Naive thymus-derived CD8-positive, alpha-beta T cell (primary cell): ENCODE data around the gene FAF2. TPM values are rescaled to one million over a fixed set of nuclear protein-coding genes. Genes with fewer than 3 reads are reported as not detected.
"Not testable (repeated sequence)": the region's sequence is repeated elsewhere in the genome, so short reads cannot be mapped to it uniquely, and the experiment has no call there.

ENCODE experiments used
- ATAC-seq, 2 donors: fragments of 150-1000 bp; cut with Tn5 transposase in 1 of 2; sonication (Bioruptor Pico), chemical (Tn5 transposase) in 1 of 2; 1 replicate in 1 of 2; 2 replicates in 1 of 2; pipeline ENCODE4 v1.10.0; 2021; ENCODE audit warnings: mild to moderate bottlenecking in 2 of 2, moderate library complexity in 2 of 2
- POLR2A ChIA-PET: fragments of 350-600 bp; sonication (Branson Sonifier 250); formaldehyde crosslinking; loops from one replicate; lab custom pipeline; 2021; ENCODE audit warnings: antibody characterized with exemption; lab: Charles Lee
- DNase-seq, 10 donors: peaks; one replicate each; pipeline versions ENCODE4 v3.0.0 to v3.0.0-alpha.2; 2020 to 2022
- H3K27ac Mint-ChIP-seq, 10 donors: one replicate each; pipeline ENCODE4 v1.8.0; 2020 to 2022; ENCODE audit warnings: mild to moderate bottlenecking in 10 of 10, mixed read lengths in 10 of 10, moderate library complexity in 4 of 10, inconsistent platforms in 1 of 10
- H3K27me3 Mint-ChIP-seq, 5 donors: one replicate each; pipeline ENCODE4 v1.8.0; 2021 to 2022; ENCODE audit warnings: mixed read lengths in 5 of 5
- H3K36me3 Mint-ChIP-seq, 3 donors: one replicate each; pipeline ENCODE4 v1.8.0; 2020 to 2022; ENCODE audit warnings: mixed read lengths in 3 of 3, mild to moderate bottlenecking in 2 of 3, inconsistent platforms in 1 of 3
- H3K4me1 Mint-ChIP-seq, 4 donors: one replicate each; pipeline ENCODE4 v1.8.0; 2021 to 2022; ENCODE audit warnings: mixed read lengths in 4 of 4
- H3K4me3 Mint-ChIP-seq, 10 donors: one replicate each; pipeline ENCODE4 v1.8.0; 2020 to 2022; ENCODE audit warnings: mild to moderate bottlenecking in 10 of 10, mixed read lengths in 10 of 10, moderate library complexity in 6 of 10, inconsistent platforms in 1 of 10
- H3K9me3 Mint-ChIP-seq, 9 donors: one replicate each; pipeline ENCODE4 v1.8.0; 2020 to 2022; ENCODE audit warnings: mixed read lengths in 9 of 9, mild to moderate bottlenecking in 3 of 9, inconsistent platforms in 1 of 9, moderate library complexity in 1 of 9
- polyA plus RNA-seq, 3 donors: library from polyadenylated mRNA; unstranded; fragments of 300-500 nt; fragmentation: Illumina TruSeq; gene quantifications; one replicate each; pipeline ENCODE4 v1.2.3, GENCODE V29; 2021
- total RNA-seq, 8 experiments: library from RNA in 2 of 8; stranded (reverse) in 2 of 8; gene quantifications; one replicate each; pipeline ENCODE4 v1.2.3 and lab custom pipeline; 2021 to 2026

Gene FAF2, protein sequence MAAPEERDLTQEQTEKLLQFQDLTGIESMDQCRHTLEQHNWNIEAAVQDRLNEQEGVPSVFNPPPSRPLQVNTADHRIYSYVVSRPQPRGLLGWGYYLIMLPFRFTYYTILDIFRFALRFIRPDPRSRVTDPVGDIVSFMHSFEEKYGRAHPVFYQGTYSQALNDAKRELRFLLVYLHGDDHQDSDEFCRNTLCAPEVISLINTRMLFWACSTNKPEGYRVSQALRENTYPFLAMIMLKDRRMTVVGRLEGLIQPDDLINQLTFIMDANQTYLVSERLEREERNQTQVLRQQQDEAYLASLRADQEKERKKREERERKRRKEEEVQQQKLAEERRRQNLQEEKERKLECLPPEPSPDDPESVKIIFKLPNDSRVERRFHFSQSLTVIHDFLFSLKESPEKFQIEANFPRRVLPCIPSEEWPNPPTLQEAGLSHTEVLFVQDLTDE
- total RNA-seq: 10 to 100 TPM; 34.7 to 37.8 TPM
- 10 to 100 TPM in 2 of 3 donors, 1 to 10 TPM in 1; 9.5 to 12.0 (median 11.4) TPM for polyA plus RNA-seq
- total RNA-seq (lab: John Stamatoyannopoulos, UW): 51.9 to 85.1 (median 60.1) reads per million in 6 experiments

DNA sequence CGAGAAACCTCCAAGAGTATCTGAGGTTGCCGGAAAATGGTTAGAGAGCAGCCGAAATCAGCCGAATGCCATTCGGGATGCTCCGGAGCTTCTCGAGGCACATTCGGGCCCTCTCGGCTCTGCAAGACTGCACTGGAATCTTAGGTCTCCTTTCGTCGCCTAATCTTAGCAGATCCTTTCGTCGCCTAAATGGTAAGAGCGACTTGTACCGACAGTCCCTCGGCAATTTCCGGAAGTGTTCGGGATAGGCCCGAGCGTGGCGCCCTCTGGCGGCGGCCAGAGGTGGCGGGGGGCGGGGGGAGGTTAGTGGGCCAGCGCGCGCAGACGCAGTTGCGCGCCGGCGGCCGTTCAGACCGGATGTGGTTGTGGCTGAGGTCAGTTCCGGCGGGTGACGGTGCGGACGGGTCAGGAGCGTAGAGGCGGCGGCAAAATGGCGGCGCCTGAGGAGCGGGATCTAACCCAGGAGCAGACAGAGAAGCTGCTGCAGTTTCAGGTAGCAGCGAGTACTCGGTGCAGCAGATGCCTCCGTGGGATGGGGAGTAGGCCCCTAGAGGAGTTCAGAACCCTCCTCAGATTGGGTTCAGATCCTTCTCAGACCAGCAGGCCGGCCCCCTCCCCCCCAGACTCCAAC, at the start of gene FAF2:
Gene FAF2, plus strand, starts transcription at position 408 of the 631 bp plus-strand sequence. Its CDS starts 23 bp downstream, at position 431.
- ATAC-seq (peak; percentile 96 to 97), DNase-seq (peak; percentile 95 to 100 (median 98))
- peaks cover 0 to 5% (median 0%) of the 10 kb centered on the region in 9 donors for H3K9me3 Mint-ChIP-seq
- POLR2A ChIA-PET: interaction anchor here (0.7 to 5.6 kb wide), 15 partner anchors 31 to 199 kb away, joined by 3 to 88 read pairs (median 3); partner anchors contain the start of genes CDHR2, CLTB, RNF44 and TSPAN17
- peaks cover 0 to 3% (median 0%) of the 10 kb centered on the region in 5 donors for H3K27me3 Mint-ChIP-seq
- peak within 1 kb of the TSS; percentile 96 to 99 (median 98) for H3K27ac Mint-ChIP-seq
- H3K36me3 Mint-ChIP-seq: peaks cover 0 to 14% (median 0%) of the 10 kb centered on the region in 3 donors
- peaks cover 17 to 52% (median 44%) of the 10 kb centered on the region in 4 donors for H3K4me1 Mint-ChIP-seq
- H3K4me3 Mint-ChIP-seq: peak within 1 kb of the TSS; percentile 90 to 100 (median 97)

DNA sequence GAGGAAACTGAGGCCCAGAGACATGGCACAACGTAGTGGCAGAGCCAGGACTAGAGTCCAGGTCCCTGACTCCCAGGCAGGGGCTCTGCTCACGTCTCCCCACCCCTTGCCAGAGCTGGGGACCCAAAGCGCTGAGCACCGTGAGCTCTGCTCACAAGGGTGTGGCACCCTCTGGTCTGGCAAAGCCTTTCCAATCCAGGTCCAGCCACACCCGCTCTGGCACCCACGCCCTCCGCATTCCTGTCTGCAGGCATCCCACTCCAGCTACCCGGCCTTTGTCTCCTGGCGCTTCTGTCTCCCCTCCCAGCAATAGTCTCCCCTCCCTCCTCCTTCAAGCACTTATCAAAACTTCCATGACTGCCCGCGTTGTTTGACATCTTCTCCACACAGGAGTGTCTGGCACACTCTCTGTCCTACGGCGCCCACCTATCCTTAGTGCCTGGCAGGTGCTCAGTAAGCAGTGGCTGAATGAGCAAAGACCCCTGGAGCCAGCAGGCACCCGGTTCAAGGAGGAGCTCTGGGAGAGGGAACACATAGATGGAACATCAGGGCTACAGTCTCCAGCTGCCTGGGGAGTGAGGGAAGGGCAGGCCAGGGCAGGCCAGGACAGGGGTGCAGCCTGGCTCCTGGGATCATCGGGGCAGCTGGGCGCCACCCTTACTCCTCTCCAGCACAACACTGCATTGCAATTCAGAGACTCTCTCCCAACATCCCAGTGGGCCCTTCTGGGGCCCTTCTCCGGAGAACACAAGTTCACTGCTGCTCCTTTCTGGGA, 47.6 kb upstream of the FAF2 start:
- H3K4me3 Mint-ChIP-seq: no peak overlapping the region
- H3K27me3 Mint-ChIP-seq: no peaks in the 10 kb centered on the region
- peaks cover 0 to 26% (median 2%) of the 10 kb centered on the region in 3 donors for H3K36me3 Mint-ChIP-seq
- POLR2A ChIA-PET: no interaction called here
- H3K4me1 Mint-ChIP-seq: peaks cover 0 to 11% (median 8%) of the 10 kb centered on the region in 4 donors
- no peaks in the 10 kb centered on the region for H3K9me3 Mint-ChIP-seq
- no peak for DNase-seq
- no peak for ATAC-seq
- H3K27ac Mint-ChIP-seq: peak overlapping the region in 3 of 10 donors; percentile 31 to 40 (median 38)

DNA sequence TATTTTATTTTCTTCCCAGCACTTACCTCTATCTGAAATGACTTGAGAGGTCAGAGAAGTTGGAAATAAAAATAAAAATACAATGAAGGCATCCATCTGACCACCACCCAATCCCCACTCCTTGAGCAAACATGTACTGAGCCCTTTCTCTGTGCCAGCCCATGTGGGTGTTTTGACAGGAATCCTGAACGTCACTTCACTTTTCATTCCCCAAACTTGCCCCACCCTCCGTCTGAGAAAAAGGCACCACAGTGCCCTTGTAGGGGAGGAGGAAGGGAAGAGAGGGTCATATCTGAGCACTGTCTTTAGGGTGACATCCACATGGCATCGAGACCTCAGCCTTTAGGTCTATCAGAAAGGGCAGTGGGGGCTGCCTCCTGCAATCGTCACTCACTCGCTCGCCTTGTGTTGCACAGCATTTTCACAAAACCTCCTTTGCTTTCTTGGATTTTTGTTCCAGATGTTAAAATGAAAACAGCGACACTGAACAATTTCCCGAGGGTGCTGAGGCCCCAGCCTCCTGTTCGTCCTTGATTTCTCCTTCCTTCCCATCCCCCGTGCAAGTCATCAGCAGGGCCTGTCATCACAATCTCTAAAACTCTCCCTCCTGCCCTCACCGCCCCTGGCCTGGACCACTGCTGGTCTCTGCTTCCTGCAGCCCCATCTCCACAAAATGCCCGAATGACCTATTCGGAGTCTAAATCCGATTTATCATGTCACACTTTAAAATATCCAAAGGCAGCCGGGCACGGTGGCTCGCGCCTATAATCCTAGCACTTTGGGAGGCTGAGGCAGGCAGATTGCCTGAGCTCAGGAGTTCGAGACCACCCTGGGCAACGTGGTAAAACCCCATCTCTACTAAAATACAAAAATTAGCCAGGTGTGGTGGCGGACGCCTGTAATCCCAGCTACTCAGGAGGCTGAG, 46.6 kb upstream of the FAF2 start:
- Mint-ChIP-seq H3K4me3 (no peak overlapping the region), H3K27ac (peak overlapping the region in 4 of 10 donors; percentile 1 to 67 (median 54)), H3K36me3 (peaks cover 0 to 34% (median 2%) of the 10 kb centered on the region in 3 donors), H3K27me3 (no peaks in the 10 kb centered on the region), H3K4me1 (peaks cover 0 to 11% (median 8%) of the 10 kb centered on the region in 4 donors), H3K9me3 (no peaks in the 10 kb centered on the region)
- ATAC-seq (no peak), DNase-seq (no peak)
- POLR2A ChIA-PET: no interaction called here

DNA sequence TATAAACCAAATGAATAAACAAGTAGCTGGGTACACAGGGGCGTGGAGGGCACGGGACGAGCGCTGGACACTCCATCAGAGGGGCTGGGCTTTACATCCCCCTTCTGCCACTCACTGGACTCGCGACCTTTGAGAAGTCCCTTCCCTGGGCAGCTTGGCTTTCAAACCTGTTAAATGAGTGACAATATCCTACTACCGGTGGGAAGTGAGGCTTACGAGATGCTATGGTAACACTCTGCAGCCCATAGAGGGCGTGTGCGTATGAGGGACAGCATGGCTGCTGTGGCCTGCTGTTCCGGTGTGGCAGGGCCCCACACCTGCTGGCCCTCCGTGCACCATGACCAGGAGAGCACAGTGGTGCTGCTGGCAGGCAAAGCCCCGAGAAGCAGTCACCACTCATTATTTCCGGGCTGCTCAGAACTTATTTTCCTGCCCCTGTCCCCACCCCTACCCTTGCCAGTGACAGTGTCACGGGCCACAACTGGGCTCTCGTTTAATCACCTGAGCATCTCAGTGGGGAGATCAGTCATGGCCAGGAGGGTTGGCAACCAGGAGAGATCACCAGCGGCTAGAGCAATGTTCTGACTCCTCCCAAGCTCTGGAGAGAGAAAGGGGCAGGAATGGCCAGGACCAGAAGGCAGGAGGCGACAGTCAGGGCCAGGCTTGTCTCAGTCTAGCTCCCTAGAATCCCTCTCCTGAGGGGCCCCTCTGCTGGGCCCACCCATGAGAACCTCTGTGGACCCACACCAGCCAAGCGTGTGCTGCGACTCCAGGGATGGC, 42.3 kb upstream of the FAF2 start:
- Mint-ChIP-seq H3K4me3 (peak overlapping the region in 1 of 10 donors; percentile 6), H3K9me3 (no peaks in the 10 kb centered on the region), H3K27ac (peak overlapping the region in 1 of 10 donors; percentile 49), H3K36me3 (peaks cover 0 to 53% (median 3%) of the 10 kb centered on the region in 3 donors), H3K4me1 (peaks cover 0 to 12% (median 5%) of the 10 kb centered on the region in 4 donors), H3K27me3 (no peaks in the 10 kb centered on the region)
- no peak for DNase-seq
- no peak for ATAC-seq
- POLR2A ChIA-PET: interaction anchor here (0.7 to 1.1 kb wide), 4 partner anchors 11 to 966 kb away, joined by 3 to 4 read pairs (median 4); partner anchors contain the start of gene CLTB

- no peak for DNase-seq
- H3K4me3 Mint-ChIP-seq: peak overlapping the region in 1 of 10 donors; percentile 29
- no peak overlapping the region for H3K27ac Mint-ChIP-seq
- peaks cover 0 to 53% (median 4%) of the 10 kb centered on the region in 3 donors for H3K36me3 Mint-ChIP-seq
- peaks cover 3 to 18% (median 12%) of the 10 kb centered on the region in 4 donors for H3K4me1 Mint-ChIP-seq
- no peak for ATAC-seq
- no peaks in the 10 kb centered on the region for H3K9me3 Mint-ChIP-seq
- H3K27me3 Mint-ChIP-seq: no peaks in the 10 kb centered on the region
- POLR2A ChIA-PET: interaction anchor here (1.1 kb wide), 2 partner anchors 10 to 123 kb away, joined by 3 to 4 read pairs; partner anchors contain the start of gene CLTB
Measured at GRCh38 chr5:176406436-176407052, 41.6 kb upstream of the FAF2 start.

GRCh38 chr5:176407456-176408251, 40.5 kb upstream of the FAF2 start:
- no peak overlapping the region for H3K4me3 Mint-ChIP-seq
- POLR2A ChIA-PET: interaction anchor here (0.7 kb wide), 1 partner anchor 706 kb away, joined by 4 read pairs; no protein-coding TSS in a partner anchor
- peaks cover 0 to 51% (median 2%) of the 10 kb centered on the region in 3 donors for H3K36me3 Mint-ChIP-seq
- ATAC-seq (no peak), DNase-seq (no peak)
- peak overlapping the region in 1 of 10 donors; percentile 84 for H3K27ac Mint-ChIP-seq
- H3K4me1 Mint-ChIP-seq: peaks cover 9 to 20% (median 17%) of the 10 kb centered on the region in 4 donors
- no peaks in the 10 kb centered on the region for H3K27me3 Mint-ChIP-seq
- no peaks in the 10 kb centered on the region for H3K9me3 Mint-ChIP-seq

- Mint-ChIP-seq H3K36me3 (peaks cover 0 to 48% (median 2%) of the 10 kb centered on the region in 3 donors), H3K4me1 (peaks cover 14 to 25% (median 22%) of the 10 kb centered on the region in 4 donors)
- H3K27ac Mint-ChIP-seq, H3K4me3 Mint-ChIP-seq, DNase-seq, H3K27me3 Mint-ChIP-seq, ATAC-seq, H3K9me3 Mint-ChIP-seq: not testable (repeated sequence)
- POLR2A ChIA-PET: interaction anchor here (0.7 kb wide), 1 partner anchor 705 kb away, joined by 4 read pairs; no protein-coding TSS in a partner anchor
Measured at GRCh38 chr5:176408252-176408573, 40.0 kb upstream of the FAF2 start.

GRCh38 chr5:176408590-176408989, 39.6 kb upstream of the FAF2 start:
- POLR2A ChIA-PET: interaction anchor here (0.7 kb wide), 1 partner anchor 705 kb away, joined by 4 read pairs; no protein-coding TSS in a partner anchor
- Mint-ChIP-seq H3K4me3 (no peak overlapping the region), H3K27me3 (no peaks in the 10 kb centered on the region), H3K27ac (no peak overlapping the region), H3K4me1 (peaks cover 15 to 27% (median 25%) of the 10 kb centered on the region in 4 donors), H3K9me3 (no peaks in the 10 kb centered on the region), H3K36me3 (peaks cover 0 to 48% (median 2%) of the 10 kb centered on the region in 3 donors)
- DNase-seq: no peak
- no peak for ATAC-seq

DNA sequence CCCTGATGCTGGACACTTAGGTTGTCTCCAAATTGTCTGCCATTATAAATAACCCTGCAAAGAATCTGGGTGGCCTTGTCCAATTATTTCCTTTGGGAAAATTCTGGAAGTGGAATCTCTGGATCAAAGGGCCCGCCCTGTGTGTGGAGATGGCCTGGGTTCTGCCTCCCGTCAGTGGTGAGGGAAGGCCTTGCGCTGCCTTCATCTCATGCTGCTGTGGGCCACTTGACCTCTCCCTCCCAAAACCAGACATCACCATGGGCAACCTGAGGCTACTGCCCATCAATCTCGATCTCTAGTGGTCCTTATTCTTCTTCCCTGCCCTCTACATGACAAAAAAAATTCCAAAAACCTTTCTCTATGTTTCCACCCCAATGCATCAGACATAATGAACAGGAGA, 38.4 kb upstream of the FAF2 start:
- Mint-ChIP-seq H3K4me1 (peaks cover 26 to 39% (median 31%) of the 10 kb centered on the region in 4 donors), H3K4me3 (no peak overlapping the region), H3K27ac (peak overlapping the region in 1 of 10 donors; percentile 43), H3K9me3 (no peaks in the 10 kb centered on the region), H3K36me3 (peaks cover 0 to 48% (median 2%) of the 10 kb centered on the region in 3 donors), H3K27me3 (no peaks in the 10 kb centered on the region)
- no peak for DNase-seq
- POLR2A ChIA-PET: interaction anchor here (0.6 kb wide), 1 partner anchor 134 kb away, joined by 3 read pairs; no protein-coding TSS in a partner anchor
- no peak for ATAC-seq
